ENCODE results near the gene GPR68.

- no peak for TF ChIP-seq POLR2A (IDR thresholded peaks at IDR 0.05)
- no peak for TF ChIP-seq CTCF (IDR thresholded peaks at IDR 0.05)
Observed at GRCh38 chr14:91207008-91207407, 37.5 kb downstream of the GPR68 start.

Data from body of pancreas (tissue), 4 donors.